Urothelium cell line (cell line): ENCODE data around the gene HPN.
"Not testable (repeated sequence)": the region's sequence is repeated elsewhere in the genome, so short reads cannot be mapped to it uniquely, and the experiment has no call there.

Experiments
- DNase-seq: peaks from one replicate; pipeline ENCODE4 v3.0.0; 2011; ENCODE audit warnings: low spot score, mixed read lengths
- FAIRE-seq: peaks from 2 replicates; lab custom pipeline; 2011; peaks lifted over from hg19 to GRCh38; lab: Jason Lieb, UNC

HPN gene

DNA sequence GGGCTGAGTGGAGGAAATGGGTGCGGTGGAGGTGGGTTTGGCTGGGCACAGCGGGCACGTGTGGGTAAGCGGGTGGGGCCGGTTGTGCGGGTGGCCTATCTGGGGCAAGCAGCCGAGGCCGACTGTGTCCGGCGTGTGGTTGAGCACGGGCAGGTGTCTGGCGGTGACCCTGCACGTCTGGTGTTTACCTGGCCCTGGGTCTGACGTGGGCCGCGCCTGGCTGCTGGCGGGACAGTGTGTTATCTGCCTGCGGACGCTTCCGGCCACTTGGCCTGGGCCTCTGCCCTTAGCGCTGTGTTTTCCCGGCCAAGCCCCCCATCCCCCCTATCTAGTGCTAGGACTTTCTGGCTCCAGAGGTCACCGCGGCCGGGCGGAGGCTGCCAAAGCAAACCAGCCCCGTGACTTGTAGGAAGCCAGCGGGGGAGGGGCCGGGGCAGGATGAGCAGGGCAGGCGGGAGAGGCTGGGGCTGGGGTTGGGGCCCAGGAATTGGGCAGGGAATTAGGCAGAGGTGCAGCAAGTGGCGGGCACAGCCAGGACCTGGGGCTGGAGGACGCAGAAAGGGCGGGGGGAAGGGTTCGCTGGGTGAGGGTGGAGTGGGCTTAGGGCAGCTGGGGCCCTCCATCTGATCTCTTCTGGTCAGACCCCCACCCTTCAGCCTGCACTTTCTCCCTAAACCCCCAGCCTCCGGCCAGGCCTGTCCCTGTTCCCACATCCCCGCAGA lies 534 bp upstream of the HPN start:
- FAIRE-seq (no peak), DNase-seq (no peak)

DNA sequence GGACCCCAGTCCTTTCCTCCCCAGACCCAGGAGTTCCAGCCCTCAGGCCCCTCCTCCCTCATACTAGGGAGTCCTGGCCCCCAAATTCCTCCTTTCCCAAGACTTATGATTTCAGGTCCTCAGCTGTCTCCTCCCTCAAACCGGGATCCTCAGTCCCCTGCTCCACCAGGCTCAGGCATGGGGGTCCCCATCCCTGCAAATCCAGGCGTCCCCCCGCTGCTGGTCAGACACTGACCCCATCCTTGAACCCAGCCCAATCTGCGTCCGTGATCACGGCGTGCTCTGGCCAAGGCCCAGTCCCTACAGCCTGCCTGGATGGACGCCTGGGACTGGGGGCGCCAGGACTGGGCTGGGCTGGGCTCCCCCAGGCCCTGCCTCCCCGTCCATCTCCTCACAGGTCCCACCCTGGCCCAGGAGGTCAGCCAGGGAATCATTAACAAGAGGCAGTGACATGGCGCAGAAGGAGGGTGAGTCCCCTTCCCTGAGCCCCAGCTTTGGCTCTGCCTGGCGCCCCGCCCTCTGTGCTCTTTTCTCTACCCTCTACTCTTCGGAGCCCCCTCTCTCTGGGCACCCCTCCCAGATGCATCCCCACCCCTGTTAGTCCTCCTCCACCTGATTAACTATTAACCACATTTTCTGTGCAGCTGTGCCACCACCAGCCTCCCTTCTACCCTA lies 672 bp downstream of the HPN start:
- FAIRE-seq (no peak), DNase-seq (no peak)

DNA sequence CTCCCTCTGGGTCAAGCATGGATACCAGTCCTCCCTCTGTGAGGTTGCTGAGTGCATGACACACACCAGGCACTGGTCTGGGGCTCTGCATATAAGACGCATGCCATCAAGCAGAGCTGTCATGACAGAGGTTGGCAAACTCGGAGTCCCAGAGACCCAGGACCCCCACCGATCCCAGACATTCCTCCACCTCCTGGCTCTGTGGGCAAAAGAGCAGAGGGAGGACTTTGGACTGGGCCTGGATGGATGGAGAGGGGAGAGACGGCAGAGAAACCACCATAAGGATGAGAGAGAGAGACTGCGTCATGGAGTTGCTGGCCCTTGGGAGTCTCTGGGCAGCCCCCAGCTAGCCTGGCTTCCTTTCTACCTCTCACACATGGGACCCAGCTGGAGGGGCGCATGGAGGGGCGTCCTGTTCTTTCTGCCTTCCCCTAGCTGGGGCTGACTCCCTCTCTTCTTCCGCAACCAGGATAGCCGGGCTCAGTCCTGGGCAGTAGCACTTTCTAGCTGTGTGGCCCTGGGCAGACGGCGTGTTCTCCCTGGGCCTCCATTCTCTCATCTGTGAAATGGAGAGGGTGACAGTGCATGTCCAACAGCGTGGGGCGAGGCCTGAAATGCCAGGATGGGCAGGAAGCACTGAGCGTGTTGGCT lies 1.6 kb downstream of the HPN start:
- no peak for FAIRE-seq
- no peak for DNase-seq

DNA sequence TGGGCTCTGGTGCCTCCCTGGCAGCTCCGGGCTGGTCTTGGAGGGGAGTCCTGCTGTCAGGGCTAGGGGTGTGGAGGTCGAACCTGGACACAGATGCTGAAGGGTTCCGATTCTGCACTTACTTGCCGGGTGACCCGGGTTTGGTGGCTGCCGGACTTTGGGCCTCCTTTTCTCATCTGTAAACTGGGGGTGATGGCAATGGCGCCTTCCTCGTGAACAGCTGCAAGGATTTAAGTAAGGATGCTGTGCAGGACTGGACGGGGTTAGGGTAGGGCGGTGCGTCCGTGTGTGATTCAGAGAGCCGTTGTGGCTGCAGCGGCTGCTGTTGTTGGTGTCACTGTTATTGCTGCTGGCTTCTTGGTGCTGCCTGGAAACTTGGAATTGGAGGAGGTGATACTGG lies 2.4 kb downstream of the HPN start:
- DNase-seq, result no peak
- FAIRE-seq, result no peak

DNA sequence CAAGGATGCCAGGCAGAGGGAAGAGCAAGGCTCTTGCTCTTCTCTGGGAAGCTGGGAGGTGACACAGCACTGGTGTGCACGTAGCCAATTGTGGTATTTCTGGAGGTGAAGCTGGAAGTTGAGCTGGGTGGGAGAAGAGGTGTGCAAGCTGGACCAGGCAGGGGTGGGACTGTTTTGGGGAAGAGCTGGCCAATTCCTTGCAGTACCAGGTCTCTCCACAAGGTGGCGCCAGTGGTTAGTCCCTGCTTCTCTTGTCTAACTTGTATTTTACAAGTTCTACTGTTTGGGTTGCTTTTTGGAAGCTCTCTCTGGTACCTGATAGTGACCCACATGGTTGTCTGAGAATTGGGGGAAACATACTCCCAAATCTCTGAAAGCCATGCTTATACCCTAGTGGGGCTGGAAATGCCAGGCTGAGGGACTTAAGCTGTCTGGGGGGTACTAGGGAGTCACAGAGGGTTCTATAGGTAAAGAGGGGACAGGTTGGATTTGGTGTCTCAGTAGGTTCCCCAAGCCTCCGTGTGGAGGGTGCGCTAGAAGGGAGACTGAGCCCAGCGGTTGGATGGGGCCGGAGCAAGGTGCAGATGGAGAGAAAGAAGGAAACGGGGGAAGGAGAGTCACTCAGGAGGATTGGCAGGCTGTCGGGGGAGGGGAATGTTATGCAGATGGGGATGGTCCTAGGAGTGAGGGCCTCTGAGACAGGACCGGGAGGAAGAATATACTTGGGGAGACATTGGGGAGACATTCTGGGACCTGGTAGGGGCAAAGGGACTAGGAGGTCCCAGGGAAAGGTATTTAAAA lies 3.0 kb downstream of the HPN start:
- no peak for FAIRE-seq
- DNase-seq, result peak; percentile 79

DNA sequence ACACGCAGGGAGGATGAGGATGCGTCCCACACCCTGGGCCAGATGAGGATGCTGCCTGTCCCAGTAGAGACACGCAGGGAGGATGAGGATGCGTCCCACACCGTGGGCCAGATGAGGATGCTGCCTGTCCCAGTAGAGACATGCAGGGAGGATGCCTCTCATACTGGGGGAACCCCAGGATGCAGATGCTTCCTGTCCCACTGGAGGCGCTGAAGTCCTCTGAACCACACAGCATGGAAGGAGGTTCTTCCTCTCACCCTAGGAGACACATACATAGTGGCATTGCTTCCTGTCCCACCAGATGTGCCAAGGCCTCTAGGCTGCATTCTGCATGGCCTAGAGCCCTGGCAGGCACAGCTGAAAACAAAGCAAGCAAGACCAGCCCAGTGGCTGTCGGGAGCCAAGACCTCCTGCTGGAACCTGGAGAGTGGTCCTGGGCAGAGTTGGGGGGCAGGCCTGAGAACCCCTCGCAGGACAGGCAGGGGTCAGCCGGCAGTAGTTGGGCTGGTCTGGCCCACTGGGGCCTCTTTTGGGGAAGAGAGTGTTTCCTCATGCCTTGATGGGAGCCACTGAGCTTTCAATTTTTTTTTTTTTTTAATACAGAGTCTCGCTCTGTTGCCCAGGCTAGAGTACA lies 4.3 kb downstream of the HPN start:
- no peak for FAIRE-seq

DNA sequence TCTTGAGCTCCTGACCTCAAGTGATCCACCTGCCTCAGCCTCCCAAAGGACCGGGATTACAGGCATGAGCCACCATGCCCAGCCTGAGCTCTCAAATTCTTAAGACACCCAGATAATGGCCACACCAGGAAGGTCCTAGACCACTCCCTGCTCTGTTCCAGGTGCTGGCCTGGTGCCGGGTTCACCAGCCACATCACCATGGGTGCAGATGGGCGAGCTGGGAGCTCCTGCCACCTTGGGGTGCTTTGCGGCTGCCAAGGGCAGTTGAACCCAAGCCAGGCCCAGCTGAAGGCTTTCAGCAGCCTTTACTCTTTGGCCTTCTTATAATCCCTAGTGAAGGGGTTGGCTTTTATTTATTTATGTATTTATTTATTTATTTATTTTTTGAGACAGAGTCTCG lies 4.9 kb downstream of the HPN start:
- FAIRE-seq (no peak), DNase-seq (no peak)

More for the DNA sequence above, 4.3 kb downstream of the HPN start:
- peak; percentile 48 for DNase-seq

DNA sequence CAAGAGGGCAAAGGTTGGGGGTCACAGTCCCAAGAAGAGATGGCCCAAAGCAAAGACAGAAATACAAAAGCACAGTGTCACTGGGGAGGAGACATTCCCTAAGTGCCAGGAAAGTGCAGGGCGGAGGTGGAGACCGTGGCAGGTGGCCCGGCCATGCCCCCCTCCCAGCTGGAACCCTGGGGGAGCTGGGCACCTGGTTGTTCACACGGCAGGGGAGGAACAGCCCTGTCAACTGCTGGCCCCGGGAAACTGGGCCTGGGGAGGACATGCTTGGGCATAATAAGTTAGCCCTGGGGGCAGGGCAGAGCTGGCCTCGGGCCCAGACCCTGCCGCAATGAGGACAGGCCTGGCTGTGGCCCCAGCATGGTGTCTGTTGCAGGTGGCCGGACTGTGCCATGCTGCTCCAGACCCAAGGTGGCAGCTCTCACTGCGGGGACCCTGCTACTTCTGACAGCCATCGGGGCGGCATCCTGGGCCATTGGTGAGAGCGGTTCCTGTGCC lies 7.4 kb downstream of the HPN start:
- no peak for DNase-seq

DNA sequence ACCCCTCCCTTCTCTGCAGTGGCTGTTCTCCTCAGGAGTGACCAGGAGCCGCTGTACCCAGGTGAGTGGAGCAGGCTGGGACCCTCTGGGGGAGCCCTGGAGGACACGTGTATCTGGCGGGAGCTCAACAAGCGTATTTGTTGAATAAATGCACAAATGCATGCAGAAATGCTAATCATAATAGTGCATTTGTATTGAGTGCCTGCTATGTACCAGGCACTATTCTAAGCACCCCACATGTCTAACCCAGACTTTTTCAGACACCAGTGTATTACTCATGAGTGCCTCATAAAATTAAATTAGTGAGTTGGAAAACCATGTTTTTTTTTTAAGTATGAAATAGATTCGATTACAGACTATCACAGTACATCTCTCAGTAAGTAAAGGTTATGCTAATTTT lies 7.9 kb downstream of the HPN start:
- FAIRE-seq (no peak), DNase-seq (no peak)

More for the DNA sequence above, 7.4 kb downstream of the HPN start:
- no peak for FAIRE-seq

DNA sequence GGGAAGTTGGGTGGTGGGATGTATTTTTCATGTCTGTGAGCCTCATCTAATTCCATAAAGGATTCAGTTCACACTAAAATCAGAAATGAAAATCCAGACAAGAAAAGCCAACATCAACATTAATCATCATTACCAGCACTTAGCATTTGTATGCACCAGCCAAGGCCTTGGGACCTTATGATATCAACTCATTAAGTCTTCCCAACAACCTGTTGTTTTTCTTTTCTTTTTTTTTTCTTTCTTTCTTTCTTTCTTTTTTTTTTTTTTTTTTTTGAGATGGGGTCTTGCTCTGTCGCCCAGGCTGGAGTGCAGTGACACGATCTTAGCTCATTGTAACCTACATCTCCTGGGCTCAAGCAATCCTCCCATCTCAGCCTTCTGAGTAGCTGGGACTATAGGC lies 9.1 kb downstream of the HPN start:
- not testable (repeated sequence) for DNase-seq, FAIRE-seq

DNA sequence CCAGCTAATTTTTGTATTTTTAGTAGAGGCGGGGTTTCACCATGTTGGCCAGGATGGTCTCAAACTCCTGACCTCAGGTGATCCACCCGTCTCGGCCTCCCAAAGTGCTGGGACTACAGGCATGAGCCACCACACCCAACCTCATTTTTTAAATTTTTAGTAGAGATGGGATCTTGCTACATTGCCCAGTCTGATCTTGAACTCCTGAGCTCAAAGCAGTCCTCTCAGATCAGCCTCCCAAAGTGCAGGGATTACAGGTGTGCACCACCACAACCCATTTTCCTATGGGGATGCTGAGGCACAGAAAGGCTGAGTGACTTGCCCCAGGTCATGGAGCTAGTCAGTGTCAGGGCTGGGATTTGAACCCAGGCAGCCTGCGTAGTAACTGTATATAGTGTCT lies 9.7 kb downstream of the HPN start:
- not testable (repeated sequence) for FAIRE-seq

DNA sequence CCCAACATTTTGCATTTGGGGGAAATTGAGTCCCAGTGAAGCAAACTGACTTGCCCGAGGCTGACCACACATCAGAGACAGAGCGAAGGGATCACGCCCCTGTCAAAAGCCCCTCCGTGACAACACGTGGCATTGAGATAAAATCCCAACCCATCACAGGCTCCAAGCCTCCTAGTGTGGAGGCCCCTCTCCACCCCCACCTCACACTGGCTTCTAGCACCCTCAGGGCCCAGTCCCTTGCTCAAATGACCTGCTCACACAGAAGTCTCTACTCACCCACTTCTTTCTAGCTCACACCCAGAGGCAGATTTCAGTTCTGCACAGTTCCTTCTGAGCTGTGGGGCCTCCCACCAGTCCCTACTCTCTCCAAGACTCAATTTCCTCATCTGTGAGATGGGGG lies 10.3 kb downstream of the HPN start:
- FAIRE-seq, result no peak
- no peak for DNase-seq

More for the DNA sequence above, 9.7 kb downstream of the HPN start:
- DNase-seq, result not testable (repeated sequence)

DNA sequence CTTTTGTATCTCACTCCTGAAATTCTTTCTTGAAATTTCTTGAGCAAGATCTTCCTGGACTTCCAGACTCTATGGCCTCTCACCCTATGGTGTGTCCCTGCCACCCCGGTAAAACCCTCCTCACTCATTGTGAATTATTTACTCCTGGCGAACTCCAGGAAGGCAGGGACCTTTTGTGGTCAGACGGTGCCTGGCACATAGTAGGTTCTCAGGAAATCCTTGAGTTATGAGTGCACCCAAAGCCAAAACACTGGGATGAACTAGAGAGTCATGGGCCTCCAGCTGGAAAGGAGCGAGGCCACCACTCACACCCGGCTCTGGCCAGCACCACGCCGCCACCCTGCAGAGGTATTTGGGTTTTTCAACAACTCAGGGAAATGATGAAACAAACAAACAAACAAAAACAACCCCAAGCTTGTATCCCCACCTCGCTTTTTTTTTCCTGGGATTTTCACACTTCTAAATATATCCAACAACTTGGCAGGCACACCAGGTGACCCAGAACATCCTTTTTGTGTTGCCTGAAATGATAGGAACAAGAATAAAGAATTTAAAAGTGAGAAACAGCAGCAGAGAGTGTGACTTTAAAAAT lies 11.2 kb downstream of the HPN start:
- no peak for FAIRE-seq

DNA sequence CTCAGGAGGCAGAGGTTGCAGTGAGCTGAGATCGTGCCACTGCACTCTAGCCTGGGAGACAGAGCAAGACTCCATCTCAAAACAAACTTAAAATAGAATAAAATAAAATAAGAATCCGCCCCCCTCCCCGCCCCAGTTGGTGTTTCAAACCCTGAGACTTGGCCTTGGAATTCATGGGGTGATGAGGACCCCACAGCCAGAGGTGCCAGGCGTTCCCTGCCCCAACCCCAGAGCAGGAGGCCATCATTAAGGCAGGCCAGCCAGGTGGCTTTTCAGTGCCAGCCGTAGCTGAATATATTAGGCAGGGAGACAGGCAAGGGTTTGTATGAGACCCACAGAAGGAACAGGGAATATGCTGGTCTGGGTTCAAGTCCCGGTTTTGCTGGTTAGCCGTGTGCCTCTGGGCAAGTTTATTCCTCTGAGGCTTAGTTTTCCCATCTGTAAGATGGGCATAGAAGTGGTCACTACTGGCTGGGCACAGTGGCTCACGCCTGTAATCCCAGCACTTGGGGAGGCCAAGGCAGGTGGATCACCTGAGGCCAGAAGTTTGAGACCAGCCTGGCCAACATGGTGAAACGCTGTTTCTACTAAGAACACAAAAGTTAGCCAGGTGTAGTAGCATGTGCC lies 12.3 kb downstream of the HPN start:
- FAIRE-seq (no peak), DNase-seq (no peak)

More for the DNA sequence above, 11.2 kb downstream of the HPN start:
- no peak for DNase-seq

DNA sequence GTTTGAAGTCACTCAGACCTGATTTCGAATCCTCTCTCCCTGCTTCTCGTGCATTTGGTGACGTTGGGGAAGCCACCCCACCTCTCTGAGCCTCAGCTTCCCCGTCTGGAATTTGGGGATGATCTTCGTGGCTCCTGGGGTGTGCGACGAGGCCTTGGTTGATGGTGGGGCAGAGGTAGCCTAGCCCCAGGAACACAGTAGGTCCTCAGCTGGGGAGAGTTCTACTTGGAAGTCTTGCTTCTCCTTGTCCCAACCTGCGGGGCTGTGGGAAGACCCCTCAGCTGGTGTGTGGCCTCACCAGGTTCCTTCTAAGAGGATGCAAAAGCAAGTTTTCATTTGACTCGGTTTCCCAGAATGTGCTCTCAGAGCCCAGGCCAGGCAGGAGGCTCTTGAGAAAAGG lies 13.1 kb downstream of the HPN start:
- FAIRE-seq, result no peak
- no peak for DNase-seq

DNA sequence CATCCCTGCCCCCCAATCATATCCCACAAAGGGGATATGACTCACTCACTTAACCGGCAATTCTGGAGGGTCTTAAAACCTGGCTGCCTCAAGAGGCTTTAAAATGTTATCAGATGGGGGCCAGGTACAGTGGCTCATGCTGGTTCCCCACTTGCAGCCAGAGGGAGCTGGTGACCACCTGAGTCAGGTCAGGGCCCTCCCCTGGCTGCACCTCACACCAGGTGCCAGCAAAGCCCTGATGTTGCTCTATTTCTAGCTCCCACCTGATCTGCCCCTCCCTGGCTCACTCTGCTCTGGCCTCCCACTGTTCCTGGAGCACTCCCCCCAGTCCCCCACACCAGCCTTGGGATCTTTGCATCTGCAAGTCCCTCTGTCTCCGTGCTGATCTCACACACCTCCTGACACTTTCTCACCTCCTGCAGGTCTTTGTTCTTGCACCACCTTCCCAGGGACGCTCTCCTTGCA lies 14.2 kb downstream of the HPN start:
- no peak for FAIRE-seq
- peak; percentile 44 for DNase-seq

DNA sequence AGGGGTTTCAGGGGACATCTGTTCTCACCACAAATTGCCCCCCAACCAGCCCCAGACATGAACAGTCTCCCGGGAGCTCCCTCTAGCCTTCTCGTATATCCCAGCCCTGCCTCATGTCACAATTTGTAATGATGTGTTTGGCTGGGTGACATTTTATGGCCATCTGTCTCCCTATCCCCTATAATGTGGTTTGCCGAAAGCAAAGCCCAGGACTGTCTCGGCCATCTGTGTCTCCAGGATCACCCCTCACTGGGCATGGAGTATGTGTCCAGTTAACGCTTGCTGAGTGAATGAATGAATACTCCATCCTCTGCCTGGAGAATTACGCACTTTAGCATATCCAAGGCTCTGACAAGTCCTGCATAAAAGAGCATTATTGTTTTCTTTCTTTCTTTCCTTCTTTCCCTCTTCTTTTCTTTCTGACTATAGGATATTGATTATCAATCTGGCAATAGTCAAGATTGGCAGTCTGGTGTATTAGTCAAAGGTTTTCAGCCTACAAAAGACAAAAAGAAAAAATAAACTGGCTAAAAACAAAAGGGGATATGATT lies 15.1 kb downstream of the HPN start:
- DNase-seq, result no peak
- FAIRE-seq, result no peak

DNA sequence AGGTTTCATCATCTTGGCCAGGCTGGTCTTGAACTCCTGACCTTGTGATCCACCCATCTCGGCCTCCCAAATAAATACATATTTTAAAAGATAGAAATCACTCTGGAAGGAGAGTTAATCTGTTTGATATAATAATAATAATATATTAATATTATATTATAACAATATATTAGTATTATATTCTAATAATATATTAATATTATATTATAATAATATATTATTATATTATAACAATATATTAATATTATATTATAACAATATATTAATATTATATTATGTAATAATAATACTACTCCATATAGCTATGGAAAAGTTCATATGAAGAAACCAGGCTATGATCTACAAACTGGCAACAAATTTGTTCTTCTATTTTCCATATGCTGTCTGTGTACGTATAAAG lies 16.8 kb downstream of the HPN start:
- no peak for DNase-seq
- no peak for FAIRE-seq
